HepG2 (cell line): ENCODE results near the gene PDCL3. TPM values are rescaled to one million over a fixed set of nuclear protein-coding genes. Genes with fewer than 3 reads are reported as not detected.
A peak's percentile ranks its signal among the peaks of the same experiment; 100 is the strongest.

Experiments
- ARNTL ChIP-seq: sonication (generic); formaldehyde crosslinking; IDR thresholded peaks from 2 replicates; pipeline ENCODE4 v1.4.0; 2020; ENCODE audit warnings: mild to moderate bottlenecking, missing genetic modification reagents
- KLF11 ChIP-seq: IDR thresholded peaks from 2 replicates; pipeline ENCODE4 v1.6.1; 2016; ENCODE audit warnings: missing compliant biosample characterization
- MYNN ChIP-seq: sonication (generic); formaldehyde crosslinking; IDR thresholded peaks from 2 replicates; pipeline ENCODE4 v1.4.0; 2020; ENCODE audit warnings: mild to moderate bottlenecking, low read depth, missing genetic modification reagents
- NFATC3 ChIP-seq: sonication (generic); formaldehyde crosslinking; IDR thresholded peaks from 2 replicates; pipeline ENCODE4 v1.5.1; 2020; ENCODE audit warnings: mild to moderate bottlenecking, missing genetic modification reagents
- NFIC ChIP-seq: IDR thresholded peaks from 2 replicates; pipeline ENCODE4 v1.6.1; 2012; ENCODE audit warnings: mild to moderate bottlenecking, low read length, inconsistent platforms
- NONO ChIP-seq, 2 experiments: fragments of 450-650 bp in 1 of 2; sonication (generic) in 1 of 2; formaldehyde crosslinking in 1 of 2; IDR thresholded peaks in 1 of 2; conservative IDR thresholded peaks in 1 of 2; 2 replicates each; pipeline versions ENCODE4 v1.6.1 to v1.8.0; 2017 to 2022; ENCODE audit warnings: mild to moderate bottlenecking in 1 of 2, missing genetic modification reagents in 1 of 2, moderate library complexity in 1 of 2
- POGK ChIP-seq: sonication (generic); formaldehyde crosslinking; conservative IDR thresholded peaks from 2 replicates; pipeline ENCODE4 v1.8.0; 2022; ENCODE audit warnings: mild to moderate bottlenecking, moderate library complexity, missing genetic modification reagents
- SMC3 ChIP-seq: IDR thresholded peaks from 2 replicates; pipeline ENCODE4 v1.6.1; 2011; ENCODE audit warnings: low read length, improper control_type of control experiment
- SRSF1 ChIP-seq: fragments of 200-400 bp; formaldehyde crosslinking; optimal IDR thresholded peaks from 2 replicates; pipeline ENCODE3; 2017; ENCODE audit warnings: mild to moderate bottlenecking, low read depth, low read length, moderate library complexity
- ZC3H13 ChIP-seq: sonication (generic); formaldehyde crosslinking; IDR thresholded peaks from 2 replicates; pipeline ENCODE4 v1.8.1; 2023; ENCODE audit warnings: mild to moderate bottlenecking, missing genetic modification reagents, moderate library complexity
- ZFYVE20 ChIP-seq: sonication (generic); formaldehyde crosslinking; IDR thresholded peaks from 2 replicates; pipeline ENCODE4 v1.8.0; 2023; ENCODE audit warnings: low read depth, mild to moderate bottlenecking, moderate library complexity, missing genetic modification reagents, borderline replicate concordance
- ZNF282 ChIP-seq: fragments of 450-650 bp; IDR thresholded peaks from 2 replicates; pipeline ENCODE4 v1.6.1; 2018; ENCODE audit not compliant: partially characterized antibody
- ZNF441 ChIP-seq: sonication (generic); formaldehyde crosslinking; IDR thresholded peaks from 2 replicates; pipeline ENCODE4 v1.7.0; 2021; ENCODE audit warnings: missing genetic modification reagents, borderline replicate concordance
- ZNF674 ChIP-seq: sonication (generic); formaldehyde crosslinking; IDR thresholded peaks from 2 replicates; pipeline ENCODE4 v1.5.0; 2020; ENCODE audit warnings: low read depth, mild to moderate bottlenecking, missing genetic modification reagents
- ZNF83 ChIP-seq: sonication (generic); formaldehyde crosslinking; IDR thresholded peaks from 2 replicates; pipeline ENCODE4 v1.4.0; 2020; ENCODE audit warnings: missing genetic modification reagents, mild to moderate bottlenecking, borderline replicate concordance
- ZSCAN25 ChIP-seq: sonication (generic); formaldehyde crosslinking; IDR thresholded peaks from 2 replicates; pipeline ENCODE4 v1.8.0; 2022; ENCODE audit warnings: mild to moderate bottlenecking, missing genetic modification reagents
- polyA plus RNA-seq, 8 experiments: library from polyadenylated mRNA; depleted of rRNA in 3 of 8; stranded (reverse) in 7 of 8; unstranded in 1 of 8; fragments of >200 nt; fragmentation: Illumina TruSeq in 4 of 8; extraction: Trizol in 4 of 8; gene quantifications; 2 replicates each; pipeline versions ENCODE4 v1.2.1 to v1.2.3, GENCODE V29; 2011 to 2016; ENCODE audit warnings: low read depth in 4 of 8, missing spikeins in 1 of 8, mixed read lengths in 1 of 8; ENCODE audit not compliant: insufficient read depth in 1 of 8
- total RNA-seq, 5 experiments: library from RNA; depleted of rRNA; stranded (reverse); fragments of >200 nt; fragmentation: Illumina TruSeq; extraction: Trizol; gene quantifications; 2 replicates each; pipeline ENCODE4 v1.2.3, GENCODE V29; 2016; ENCODE audit warnings: low read depth in 1 of 5
- TF ChIP-seq, protein P1 (sequence below): sonication (generic); formaldehyde crosslinking; IDR thresholded peaks from 2 replicates; pipeline ENCODE4 v1.4.0; 2020; ENCODE audit warnings: missing genetic modification reagents, mild to moderate bottlenecking, borderline replicate concordance
- TF ChIP-seq, protein P2 (sequence below): sonication (generic); formaldehyde crosslinking; IDR thresholded peaks from 2 replicates; pipeline ENCODE4 v1.8.1; 2023; ENCODE audit warnings: missing genetic modification reagents, mild to moderate bottlenecking, borderline replicate concordance
- TF ChIP-seq, protein P3 (sequence below): sonication (generic); formaldehyde crosslinking; IDR thresholded peaks from 2 replicates; pipeline ENCODE4 v1.4.0; 2020; ENCODE audit warnings: missing genetic modification reagents, mild to moderate bottlenecking, borderline replicate concordance

The PDCL3 gene
- total and polyA plus RNA-seq, 2 of the 13 experiments (the other 11 are each of a cell fraction or from before 2014, with no cell fraction given) = 14.4 to 24.4 TPM

DNA sequence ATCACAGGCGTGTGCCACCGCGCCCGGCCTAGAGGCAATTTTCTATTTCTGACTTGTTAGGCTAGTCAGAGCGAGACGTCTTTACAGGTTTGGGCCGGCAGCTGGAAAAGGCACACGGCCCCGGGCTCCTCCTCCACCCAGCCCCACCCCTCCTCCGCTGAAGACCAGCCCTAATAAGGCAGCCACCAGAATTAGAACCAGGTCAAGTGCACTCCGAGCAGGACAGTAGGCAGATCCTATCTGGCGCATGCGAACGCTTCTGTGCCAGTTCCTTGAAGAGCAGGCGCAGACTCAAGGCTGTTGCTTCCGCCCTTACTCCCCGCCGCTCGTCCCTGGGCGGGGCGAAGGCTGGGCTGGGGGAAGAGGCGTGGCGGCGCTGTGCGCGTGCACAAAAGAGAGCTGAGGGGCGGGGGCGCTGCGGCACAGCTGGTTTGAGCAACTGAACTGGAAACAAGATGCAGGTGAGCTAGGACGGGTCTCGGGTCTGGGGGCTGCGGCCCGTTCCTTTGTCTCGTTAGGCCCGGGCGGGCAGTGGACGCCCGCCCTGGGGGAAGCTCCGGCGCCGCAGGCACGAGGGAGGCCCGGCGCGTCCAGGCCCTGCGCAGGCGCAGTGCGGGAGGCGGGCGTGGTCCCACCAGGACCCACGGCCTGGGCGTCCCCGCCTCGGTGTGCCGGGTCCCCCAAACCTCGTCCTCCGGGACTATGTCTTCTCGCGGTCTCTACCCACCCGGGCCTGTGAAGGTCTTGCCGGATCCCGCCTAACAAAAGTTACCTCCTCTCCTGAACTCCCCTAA lies at the start of gene PDCL3 (continued):
- TF ChIP-seq, protein P1, sequence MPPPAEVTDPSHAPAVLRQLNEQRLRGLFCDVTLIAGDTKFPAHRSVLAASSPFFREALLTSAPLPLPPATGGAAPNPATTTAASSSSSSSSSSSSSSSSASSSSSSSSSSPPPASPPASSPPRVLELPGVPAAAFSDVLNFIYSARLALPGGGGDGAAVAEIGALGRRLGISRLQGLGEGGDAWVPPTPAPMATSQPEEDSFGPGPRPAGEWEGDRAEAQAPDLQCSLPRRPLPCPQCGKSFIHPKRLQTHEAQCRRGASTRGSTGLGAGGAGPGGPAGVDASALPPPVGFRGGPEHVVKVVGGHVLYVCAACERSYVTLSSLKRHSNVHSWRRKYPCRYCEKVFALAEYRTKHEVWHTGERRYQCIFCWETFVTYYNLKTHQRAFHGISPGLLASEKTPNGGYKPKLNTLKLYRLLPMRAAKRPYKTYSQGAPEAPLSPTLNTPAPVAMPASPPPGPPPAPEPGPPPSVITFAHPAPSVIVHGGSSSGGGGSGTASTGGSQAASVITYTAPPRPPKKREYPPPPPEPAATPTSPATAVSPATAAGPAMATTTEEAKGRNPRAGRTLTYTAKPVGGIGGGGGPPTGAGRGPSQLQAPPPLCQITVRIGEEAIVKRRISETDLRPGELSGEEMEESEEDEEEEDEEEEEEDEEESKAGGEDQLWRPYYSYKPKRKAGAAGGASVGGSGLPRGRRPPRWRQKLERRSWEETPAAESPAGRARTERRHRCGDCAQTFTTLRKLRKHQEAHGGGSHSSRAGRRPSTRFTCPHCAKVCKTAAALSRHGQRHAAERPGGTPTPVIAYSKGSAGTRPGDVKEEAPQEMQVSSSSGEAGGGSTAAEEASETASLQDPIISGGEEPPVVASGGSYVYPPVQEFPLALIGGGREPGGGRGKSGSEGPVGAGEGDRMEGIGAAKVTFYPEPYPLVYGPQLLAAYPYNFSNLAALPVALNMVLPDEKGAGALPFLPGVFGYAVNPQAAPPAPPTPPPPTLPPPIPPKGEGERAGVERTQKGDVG (CRISPR knock-in tag) = no peak
- TF ChIP-seq NFIC (no peak), ZNF83 (no peak), MYNN (peak; percentile 24; the same call in 1 of the 2 replicates), ZNF674 (CRISPR knock-in tag) (peak; percentile 54; the same call in 1 of the 2 replicates), ZNF441 (CRISPR knock-in tag) (peak; percentile 43; the same call in 1 of the 2 replicates), POGK (peak; percentile 58), NONO (IDR thresholded peaks at IDR 0.05) (no peak), NONO (CRISPR knock-in tag; conservative IDR thresholded peaks at IDR 0.05) (peak; percentile 99), NFATC3 (CRISPR knock-in tag) (no peak; the same call in 1 of the 2 replicates), ZNF282 (no peak), ZFYVE20 (CRISPR knock-in tag) (no peak), KLF11 (CRISPR knock-in tag) (peak; percentile 86), SMC3 (no peak), ZSCAN25 (CRISPR knock-in tag) (peak; percentile 65), ARNTL (CRISPR knock-in tag) (peak; percentile 12), SRSF1 (no peak), ZC3H13 (CRISPR knock-in tag) (no peak)
- TF ChIP-seq, protein P2, sequence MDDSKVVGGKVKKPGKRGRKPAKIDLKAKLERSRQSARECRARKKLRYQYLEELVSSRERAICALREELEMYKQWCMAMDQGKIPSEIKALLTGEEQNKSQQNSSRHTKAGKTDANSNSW = peak; percentile 67; the same call in 1 of the 2 replicates
- TF ChIP-seq, protein P3, sequence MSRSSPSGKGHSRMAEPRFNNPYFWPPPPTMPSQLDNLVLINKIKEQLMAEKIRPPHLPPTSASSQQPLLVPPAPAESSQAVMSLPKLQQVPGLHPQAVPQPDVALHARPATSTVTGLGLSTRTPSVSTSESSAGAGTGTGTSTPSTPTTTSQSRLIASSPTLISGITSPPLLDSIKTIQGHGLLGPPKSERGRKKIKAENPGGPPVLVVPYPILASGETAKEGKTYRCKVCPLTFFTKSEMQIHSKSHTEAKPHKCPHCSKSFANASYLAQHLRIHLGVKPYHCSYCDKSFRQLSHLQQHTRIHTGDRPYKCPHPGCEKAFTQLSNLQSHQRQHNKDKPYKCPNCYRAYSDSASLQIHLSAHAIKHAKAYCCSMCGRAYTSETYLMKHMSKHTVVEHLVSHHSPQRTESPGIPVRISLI (CRISPR knock-in tag) = peak; percentile 7; the same call in 1 of the 2 replicates
